HG02610 (cell line): ENCODE data around the gene SIN3B.

Experiments used
- ATAC-seq: cut with Tn5 transposase; IDR thresholded peaks from one replicate; pipeline ENCODE4 v1.9.1; 2021; ENCODE audit warnings: mild to moderate bottlenecking, moderate library complexity; ENCODE audit not compliant: unreplicated experiment

Gene SIN3B

GRCh38 chr19:16903347-16903746 lies 74.1 kb downstream of the SIN3B start:
- ATAC-seq = no peak

GRCh38 chr19:16904599-16904998 lies 75.4 kb downstream of the SIN3B start:
- ATAC-seq = no peak

- no peak for ATAC-seq
Measured at GRCh38 chr19:16908759-16909158, 79.6 kb downstream of the SIN3B start.

- no peak for ATAC-seq
Measured at GRCh38 chr19:16911046-16911445, 81.8 kb downstream of the SIN3B start.

GRCh38 chr19:16912780-16913179 lies 83.6 kb downstream of the SIN3B start:
- no peak for ATAC-seq

- no peak for ATAC-seq
Measured at GRCh38 chr19:16914421-16914820, 85.2 kb downstream of the SIN3B start.

GRCh38 chr19:16915135-16915534 lies 85.9 kb downstream of the SIN3B start:
- no peak for ATAC-seq

GRCh38 chr19:16915734-16916133 lies 86.5 kb downstream of the SIN3B start:
- no peak for ATAC-seq

GRCh38 chr19:16917401-16917800 lies 88.2 kb downstream of the SIN3B start:
- no peak for ATAC-seq

GRCh38 chr19:16919496-16919895 lies 90.3 kb downstream of the SIN3B start:
- ATAC-seq = no peak

- ATAC-seq = no peak
Measured at GRCh38 chr19:16920816-16921529, 91.8 kb downstream of the SIN3B start.

- ATAC-seq = no peak
Measured at GRCh38 chr19:16921766-16922591, 92.8 kb downstream of the SIN3B start.

- ATAC-seq = no peak
Measured at GRCh38 chr19:16922592-16922934, 93.4 kb downstream of the SIN3B start.

GRCh38 chr19:16922949-16923348 lies 93.8 kb downstream of the SIN3B start:
- ATAC-seq = no peak

- no peak for ATAC-seq
Measured at GRCh38 chr19:16927883-16928282, 98.7 kb downstream of the SIN3B start.

- ATAC-seq = no peak
Measured at GRCh38 chr19:16928351-16928750, 99.2 kb downstream of the SIN3B start.

GRCh38 chr19:16928916-16929315 lies 99.7 kb downstream of the SIN3B start:
- ATAC-seq = no peak
